ENCODE results near the gene SELENOO. TPM values are rescaled to one million over a fixed set of nuclear protein-coding genes. Genes with fewer than 3 reads are reported as not detected.
A peak's percentile ranks its signal among the peaks of the same experiment; 100 is the strongest.

The SELENOO gene
- total RNA-seq, 1 donor from 2014 or later, result 25.0 TPM

DNA sequence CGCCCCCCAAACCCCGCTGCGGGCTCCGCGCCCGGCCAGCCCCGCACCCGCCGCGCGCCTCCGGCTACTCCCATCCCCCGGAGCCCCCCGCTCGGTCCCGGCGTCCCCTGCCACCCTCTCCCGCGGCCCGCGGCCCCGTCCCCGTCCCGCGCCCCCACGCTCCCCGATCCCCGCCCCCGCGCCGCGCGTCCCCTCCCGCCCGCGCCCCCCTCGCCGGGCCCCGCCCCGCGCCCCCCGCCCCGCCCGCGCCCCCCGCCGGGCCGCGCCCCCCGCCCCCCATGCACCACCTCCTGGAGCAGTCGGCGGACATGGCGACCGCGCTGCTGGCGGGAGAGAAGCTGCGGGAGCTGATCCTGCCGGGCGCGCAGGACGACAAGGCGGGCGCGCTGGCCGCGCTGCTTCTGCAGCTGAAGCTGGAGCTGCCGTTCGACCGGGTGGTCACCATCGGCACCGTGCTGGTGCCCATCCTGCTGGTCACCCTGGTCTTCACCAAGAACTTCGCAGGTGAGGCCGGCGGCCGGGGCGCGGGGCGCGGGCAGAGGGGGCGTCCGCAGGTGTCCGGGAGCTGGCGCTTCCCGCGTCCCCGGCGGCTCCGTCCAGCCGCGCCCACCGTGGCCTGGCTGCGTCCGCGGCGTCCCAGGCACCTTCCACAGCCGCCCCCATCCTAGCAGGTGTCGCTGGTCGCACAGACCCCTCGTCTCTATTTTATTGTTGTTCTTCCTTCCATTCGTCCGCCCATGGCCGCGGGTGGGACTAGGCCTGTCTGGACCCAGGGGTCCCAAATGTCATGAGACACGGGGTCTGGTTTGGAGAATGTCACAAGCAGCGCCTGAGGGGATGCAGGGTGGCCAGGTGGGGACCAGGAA lies 30.1 kb upstream of the SELENOO start, which contains the start of gene PANX2:
Gene PANX2 (plus strand): TSS at position 279 of the 866 bp plus-strand sequence. CDS start 0 bp downstream, at position 279.
- H3K4me3 Mint-ChIP-seq (ENCODE audit: unreplicated experiment), result peak within 1 kb of the TSS; percentile 70
- H3K27me3 Mint-ChIP-seq (ENCODE audit: unreplicated experiment), result peaks cover 15% of the 10 kb centered on the region
- no peaks in the 10 kb centered on the region for H3K9me3 Mint-ChIP-seq (ENCODE audit: unreplicated experiment)
- no peak within 1 kb of the TSS for H3K27ac Mint-ChIP-seq (ENCODE audit: unreplicated experiment)
- TF ChIP-seq, protein P1, sequence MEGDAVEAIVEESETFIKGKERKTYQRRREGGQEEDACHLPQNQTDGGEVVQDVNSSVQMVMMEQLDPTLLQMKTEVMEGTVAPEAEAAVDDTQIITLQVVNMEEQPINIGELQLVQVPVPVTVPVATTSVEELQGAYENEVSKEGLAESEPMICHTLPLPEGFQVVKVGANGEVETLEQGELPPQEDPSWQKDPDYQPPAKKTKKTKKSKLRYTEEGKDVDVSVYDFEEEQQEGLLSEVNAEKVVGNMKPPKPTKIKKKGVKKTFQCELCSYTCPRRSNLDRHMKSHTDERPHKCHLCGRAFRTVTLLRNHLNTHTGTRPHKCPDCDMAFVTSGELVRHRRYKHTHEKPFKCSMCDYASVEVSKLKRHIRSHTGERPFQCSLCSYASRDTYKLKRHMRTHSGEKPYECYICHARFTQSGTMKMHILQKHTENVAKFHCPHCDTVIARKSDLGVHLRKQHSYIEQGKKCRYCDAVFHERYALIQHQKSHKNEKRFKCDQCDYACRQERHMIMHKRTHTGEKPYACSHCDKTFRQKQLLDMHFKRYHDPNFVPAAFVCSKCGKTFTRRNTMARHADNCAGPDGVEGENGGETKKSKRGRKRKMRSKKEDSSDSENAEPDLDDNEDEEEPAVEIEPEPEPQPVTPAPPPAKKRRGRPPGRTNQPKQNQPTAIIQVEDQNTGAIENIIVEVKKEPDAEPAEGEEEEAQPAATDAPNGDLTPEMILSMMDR (IDR thresholded peaks at IDR 0.05), result no peak
- no peaks in the 10 kb centered on the region for H3K36me3 Mint-ChIP-seq (ENCODE audit: unreplicated experiment)
- peaks cover 5% of the 10 kb centered on the region for H3K4me1 Mint-ChIP-seq (ENCODE audit: unreplicated experiment)
- DNase-seq (ENCODE audit: extremely low spot score, unreplicated experiment), result no peak

DNA sequence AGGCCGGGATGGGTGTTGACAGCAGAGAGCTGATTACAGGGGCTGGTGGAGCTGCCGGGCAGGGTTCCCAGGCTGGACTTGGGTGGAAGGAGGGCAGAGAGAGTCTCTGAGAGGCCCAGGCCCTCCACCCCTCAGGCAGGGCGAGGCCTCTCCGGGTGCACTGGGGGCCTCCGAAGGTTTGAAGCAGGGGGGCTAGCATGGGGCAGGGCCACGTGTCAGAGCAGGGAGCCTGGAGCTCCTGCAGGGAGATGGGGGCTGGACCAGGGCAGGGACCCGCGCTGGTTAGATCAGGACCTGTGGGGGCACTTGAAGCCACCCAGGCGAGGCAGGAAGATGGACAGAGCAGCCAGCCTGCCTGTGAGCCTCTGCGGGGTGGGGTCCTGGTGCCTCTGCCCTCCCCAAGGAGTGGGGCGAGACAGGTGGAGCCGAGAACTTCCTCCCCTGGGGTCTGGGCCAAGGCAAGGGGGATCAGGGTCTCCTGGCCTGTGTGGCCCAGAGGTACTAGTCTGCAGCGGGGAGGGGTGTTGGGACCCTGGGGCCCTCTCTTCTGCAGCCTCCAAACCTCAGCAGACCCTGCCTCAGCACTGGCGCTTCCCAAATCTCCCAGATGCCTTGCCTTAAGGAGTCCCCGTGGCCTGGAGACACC lies 29.4 kb upstream of the SELENOO start:
- H3K27ac Mint-ChIP-seq (ENCODE audit: unreplicated experiment), result no peak overlapping the region
- H3K4me1 Mint-ChIP-seq (ENCODE audit: unreplicated experiment), result peaks cover 5% of the 10 kb centered on the region
- TF ChIP-seq, protein P1 (IDR thresholded peaks at IDR 0.05), result no peak
- H3K27me3 Mint-ChIP-seq (ENCODE audit: unreplicated experiment), result peaks cover 15% of the 10 kb centered on the region
- H3K36me3 Mint-ChIP-seq (ENCODE audit: unreplicated experiment), result no peaks in the 10 kb centered on the region
- H3K4me3 Mint-ChIP-seq (ENCODE audit: unreplicated experiment), result peak overlapping the region; percentile 70
- DNase-seq (ENCODE audit: extremely low spot score, unreplicated experiment), result no peak
- no peaks in the 10 kb centered on the region for H3K9me3 Mint-ChIP-seq (ENCODE audit: unreplicated experiment)

DNA sequence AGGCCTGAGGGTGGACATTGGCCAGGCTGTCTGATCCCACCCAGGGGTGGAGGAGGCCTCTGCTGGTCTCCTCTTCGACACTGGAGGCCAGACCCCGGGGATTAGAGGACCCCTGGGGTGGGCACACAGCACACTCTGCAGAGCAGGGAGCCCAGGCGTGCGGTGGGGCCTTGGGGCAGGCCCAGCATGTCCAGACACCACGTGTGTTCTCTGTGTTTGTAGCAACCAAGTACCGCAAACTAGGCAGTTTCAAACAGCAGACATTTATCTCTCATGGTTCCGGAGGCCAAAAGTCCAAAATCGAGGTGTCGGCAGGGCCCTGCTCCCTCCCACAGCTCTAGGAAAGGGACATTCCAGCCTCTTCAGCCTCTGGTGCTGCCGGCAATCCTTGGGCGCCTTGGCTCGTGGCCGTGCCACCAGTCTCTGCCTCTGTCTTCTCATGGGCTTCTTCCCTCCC lies 28.8 kb upstream of the SELENOO start:
- peaks cover 5% of the 10 kb centered on the region for H3K4me1 Mint-ChIP-seq (ENCODE audit: unreplicated experiment)
- no peak overlapping the region for H3K27ac Mint-ChIP-seq (ENCODE audit: unreplicated experiment)
- H3K4me3 Mint-ChIP-seq (ENCODE audit: unreplicated experiment), result peak overlapping the region; percentile 45
- no peak for DNase-seq (ENCODE audit: extremely low spot score, unreplicated experiment)
- no peaks in the 10 kb centered on the region for H3K36me3 Mint-ChIP-seq (ENCODE audit: unreplicated experiment)
- H3K9me3 Mint-ChIP-seq (ENCODE audit: unreplicated experiment), result no peaks in the 10 kb centered on the region
- peaks cover 15% of the 10 kb centered on the region for H3K27me3 Mint-ChIP-seq (ENCODE audit: unreplicated experiment)
- TF ChIP-seq, protein P1 (IDR thresholded peaks at IDR 0.05), result no peak

DNA sequence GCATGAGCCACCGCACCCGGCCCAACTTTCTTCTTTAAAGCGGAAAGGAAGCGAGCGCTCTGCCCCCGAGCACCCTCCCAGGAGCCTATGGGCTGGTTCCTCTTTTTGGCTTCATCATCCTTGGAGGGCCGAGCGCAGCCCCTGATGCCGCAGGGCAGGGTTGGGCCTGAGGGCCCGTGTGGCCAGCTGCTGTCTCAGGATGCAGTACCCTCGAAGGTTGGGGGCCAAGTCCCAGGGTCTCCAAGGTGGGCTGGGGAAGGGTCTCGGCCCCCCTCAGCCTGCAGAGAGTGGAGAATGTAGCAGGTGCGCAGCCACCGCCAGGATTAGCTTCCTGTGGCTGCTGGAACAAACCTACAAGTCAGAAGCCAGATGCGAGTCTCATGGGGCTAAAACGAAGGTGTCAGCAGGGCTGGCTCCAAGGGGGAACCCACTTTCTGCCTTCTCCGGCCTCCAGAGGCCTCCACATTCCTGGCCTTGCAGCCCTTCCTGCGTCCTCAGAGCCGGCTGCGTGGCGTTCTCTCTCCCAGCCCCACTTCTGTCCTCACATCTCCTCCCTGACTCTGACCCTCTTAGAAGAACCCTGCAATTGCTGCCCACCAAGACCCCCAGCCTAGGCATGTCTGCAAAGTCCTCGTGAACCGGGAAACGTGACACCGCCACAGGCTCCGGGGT lies 27.4 kb upstream of the SELENOO start:
- Mint-ChIP-seq H3K4me3 (ENCODE audit: unreplicated experiment) (no peak overlapping the region), H3K27me3 (ENCODE audit: unreplicated experiment) (peaks cover 10% of the 10 kb centered on the region), H3K27ac (ENCODE audit: unreplicated experiment) (no peak overlapping the region), H3K4me1 (ENCODE audit: unreplicated experiment) (peaks cover 5% of the 10 kb centered on the region), H3K9me3 (ENCODE audit: unreplicated experiment) (no peaks in the 10 kb centered on the region), H3K36me3 (ENCODE audit: unreplicated experiment) (no peaks in the 10 kb centered on the region)
- DNase-seq (ENCODE audit: extremely low spot score, unreplicated experiment), result no peak
- TF ChIP-seq, protein P1 (IDR thresholded peaks at IDR 0.05), result no peak
